Uterus (tissue), 2 donors: ENCODE data around the gene CEMIP.

Source experiments
- POLR2A ChIP-seq, 2 donors: fragments of 450-650 bp; IDR thresholded peaks; one replicate each; pipeline ENCODE4 v1.6.1; 2016; ENCODE audit warnings: antibody characterized with exemption in 2 of 2, mild to moderate bottlenecking in 1 of 2, moderate library complexity in 1 of 2
- TF ChIP-seq, protein P1 (sequence below), 4 experiments: fragments of 200-600 bp in 2 of 4; fragments of 450-650 bp in 2 of 4; sonication (generic) in 2 of 4; IDR thresholded peaks; one replicate each; pipeline ENCODE4 v1.5.1; 2016 to 2019; ENCODE audit warnings: antibody characterized with exemption in 4 of 4, mild to moderate bottlenecking in 2 of 4, moderate library complexity in 1 of 4

DNA sequence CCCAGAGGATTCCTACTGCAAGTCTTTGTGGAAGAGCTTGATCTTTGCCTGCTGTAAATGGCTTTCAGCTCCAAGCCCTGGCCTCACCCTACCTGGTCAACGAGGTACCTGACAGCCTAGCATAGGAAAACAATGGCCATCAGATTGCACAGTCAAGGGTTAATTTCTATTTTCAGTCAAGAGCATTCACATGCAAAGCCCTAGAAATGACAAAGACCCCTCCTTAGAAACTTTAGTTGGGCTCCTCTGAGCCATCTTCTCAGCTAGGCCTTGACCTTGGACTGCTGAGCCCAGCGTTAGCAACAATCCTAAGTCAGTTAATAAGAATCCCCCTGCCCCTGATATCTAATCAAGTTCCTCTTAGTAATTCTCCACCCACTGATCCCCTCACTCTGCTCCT lies 192.0 kb downstream of the CEMIP start:
- TF ChIP-seq, protein P1, sequence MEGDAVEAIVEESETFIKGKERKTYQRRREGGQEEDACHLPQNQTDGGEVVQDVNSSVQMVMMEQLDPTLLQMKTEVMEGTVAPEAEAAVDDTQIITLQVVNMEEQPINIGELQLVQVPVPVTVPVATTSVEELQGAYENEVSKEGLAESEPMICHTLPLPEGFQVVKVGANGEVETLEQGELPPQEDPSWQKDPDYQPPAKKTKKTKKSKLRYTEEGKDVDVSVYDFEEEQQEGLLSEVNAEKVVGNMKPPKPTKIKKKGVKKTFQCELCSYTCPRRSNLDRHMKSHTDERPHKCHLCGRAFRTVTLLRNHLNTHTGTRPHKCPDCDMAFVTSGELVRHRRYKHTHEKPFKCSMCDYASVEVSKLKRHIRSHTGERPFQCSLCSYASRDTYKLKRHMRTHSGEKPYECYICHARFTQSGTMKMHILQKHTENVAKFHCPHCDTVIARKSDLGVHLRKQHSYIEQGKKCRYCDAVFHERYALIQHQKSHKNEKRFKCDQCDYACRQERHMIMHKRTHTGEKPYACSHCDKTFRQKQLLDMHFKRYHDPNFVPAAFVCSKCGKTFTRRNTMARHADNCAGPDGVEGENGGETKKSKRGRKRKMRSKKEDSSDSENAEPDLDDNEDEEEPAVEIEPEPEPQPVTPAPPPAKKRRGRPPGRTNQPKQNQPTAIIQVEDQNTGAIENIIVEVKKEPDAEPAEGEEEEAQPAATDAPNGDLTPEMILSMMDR (IDR thresholded peaks at IDR 0.05), result no peak
- no peak for TF ChIP-seq POLR2A (IDR thresholded peaks at IDR 0.05)
